Keratinocyte (primary cell): Measurements from ENCODE around the gene THRB. TPM values are rescaled to one million over a fixed set of nuclear protein-coding genes. Genes with fewer than 3 reads are reported as not detected.

Experiments used
- DNase-seq: peaks from one replicate; pipeline ENCODE4 v3.0.0-alpha.2; 2011; ENCODE audit warnings: low read depth, missing footprints, low spot score
- FAIRE-seq: peaks from 2 replicates; lab custom pipeline; 2011; peaks lifted over from hg19 to GRCh38; lab: Jason Lieb, UNC
- H2AFZ ChIP-seq: 2 replicates; pipeline ENCODE4 v1.6.0; 2012; ENCODE audit warnings: low read length, control low read depth, inconsistent platforms; ENCODE audit not compliant: control insufficient read depth
- H3K27ac ChIP-seq: 2 replicates; pipeline ENCODE4 v1.5.1; 2011; ENCODE audit warnings: low read length; ENCODE audit not compliant: control insufficient read depth, insufficient read depth
- H3K27me3 ChIP-seq: 3 replicates; pipeline ENCODE4 v1.6.0; 2011; ENCODE audit warnings: low read length; ENCODE audit not compliant: control insufficient read depth, insufficient read depth; ENCODE audit errors: extremely low read depth
- H3K36me3 ChIP-seq, 2 experiments: 2 replicates in 1 of 2; 3 replicates in 1 of 2; pipeline ENCODE4 v1.5.1; 2011; ENCODE audit warnings: low read length in 2 of 2, mild to moderate bottlenecking in 1 of 2; ENCODE audit not compliant: control insufficient read depth in 2 of 2, insufficient read depth in 2 of 2; ENCODE audit errors: extremely low read depth in 1 of 2
- H3K4me1 ChIP-seq: 3 replicates; pipeline ENCODE4 v1.5.1; 2011; ENCODE audit warnings: low read length; ENCODE audit not compliant: control insufficient read depth, insufficient read depth; ENCODE audit errors: extremely low read depth
- H3K4me2 ChIP-seq: 3 replicates; pipeline ENCODE4 v1.6.0; 2011; ENCODE audit warnings: low read depth, low read length; ENCODE audit not compliant: control insufficient read depth, insufficient read depth; ENCODE audit errors: extremely low read depth
- H3K4me3 ChIP-seq, 3 experiments: fragments of 200-600 bp in 1 of 3; sonication (generic) in 1 of 3; 2 replicates in 2 of 3; 3 replicates in 1 of 3; pipeline ENCODE4 v1.5.1; 2011 to 2016; ENCODE audit warnings: low read length in 3 of 3, mild to moderate bottlenecking in 3 of 3, control low read depth in 2 of 3, inconsistent platforms in 1 of 3, low read depth in 1 of 3, mixed read lengths in 1 of 3, mixed run types in 1 of 3, moderate library complexity in 1 of 3; ENCODE audit not compliant: control insufficient read depth in 2 of 3, insufficient read depth in 2 of 3; ENCODE audit errors: extremely low read depth in 1 of 3
- H3K79me2 ChIP-seq: 2 replicates; pipeline ENCODE4 v1.6.0; 2012; ENCODE audit warnings: low read length; ENCODE audit not compliant: control insufficient read depth, insufficient read depth
- H3K9ac ChIP-seq: 3 replicates; pipeline ENCODE4 v1.6.0; 2011; ENCODE audit warnings: low read length; ENCODE audit not compliant: control insufficient read depth, insufficient read depth; ENCODE audit errors: extremely low read depth
- H3K9me1 ChIP-seq: 3 replicates; pipeline ENCODE4 v1.6.0; 2011; ENCODE audit warnings: low read length; ENCODE audit not compliant: control insufficient read depth, insufficient read depth; ENCODE audit errors: extremely low read depth
- H3K9me3 ChIP-seq: 2 replicates; pipeline ENCODE4 v1.5.1; 2012; ENCODE audit warnings: low read depth, low read length; ENCODE audit not compliant: control insufficient read depth
- H4K20me1 ChIP-seq: 3 replicates; pipeline ENCODE4 v1.6.0; 2011; ENCODE audit warnings: low read length; ENCODE audit not compliant: control insufficient read depth, insufficient read depth; ENCODE audit errors: extremely low read depth
- CTCF ChIP-seq, 3 experiments: IDR thresholded peaks in 1 of 3; conservative IDR thresholded peaks in 1 of 3; optimal IDR thresholded peaks in 1 of 3; 2 replicates in 2 of 3; 3 replicates in 1 of 3; pipeline versions ENCODE3 to v1.5.1; 2011; ENCODE audit warnings: low read length in 3 of 3, mild to moderate bottlenecking in 3 of 3, moderate library complexity in 2 of 3, control low read depth in 1 of 3, inconsistent platforms in 1 of 3; ENCODE audit not compliant: insufficient read depth in 2 of 3; ENCODE audit errors: extremely low read depth in 1 of 3
- EZH2 ChIP-seq: IDR thresholded peaks from one replicate; pipeline ENCODE4 v1.6.1; 2012; ENCODE audit warnings: inconsistent platforms, mild to moderate bottlenecking, low read length, moderate library complexity
- dilution Hi-C: fragments of 300-500 bp; cut with MboI; formaldehyde crosslinking; loops from one replicate; pipeline ENCODE4 v1.7.0; 2020; ENCODE audit warnings: low sequenced_read_pairs; ENCODE audit not compliant: extremely low pct_ligation_motif_present
- polyA plus RNA-seq, 5 experiments: library from polyadenylated mRNA; depleted of rRNA in 3 of 5; stranded (reverse) in 3 of 5; stranded (forward) in 1 of 5; unstranded in 1 of 5; fragments of >200 nt; gene quantifications; 1 replicate in 1 of 5; 2 replicates in 3 of 5; 3 replicates in 1 of 5; pipeline versions ENCODE4 v1.2.1 to v1.2.3, GENCODE V29; 2011 to 2012; ENCODE audit warnings: missing spikeins in 2 of 5, low read depth in 1 of 5, low replicate concordance in 1 of 5

The THRB gene
- polyA plus RNA-seq, 1 donor (not counting 4 experiments of a cell fraction or from before 2014, with no cell fraction given): 2.6 TPM

- H2AFZ ChIP-seq: no peak overlapping the region
- no peaks in the 10 kb centered on the region for H3K9me1 ChIP-seq
- H3K36me3 ChIP-seq: no peaks in the 10 kb centered on the region
- H3K79me2 ChIP-seq: no peaks in the 10 kb centered on the region
- no peak for FAIRE-seq
- no peak overlapping the region for H3K4me3 ChIP-seq
- H3K4me2 ChIP-seq: no peak overlapping the region
- H3K9ac ChIP-seq: no peak overlapping the region
- no peaks in the 10 kb centered on the region for H3K4me1 ChIP-seq
- H3K9me3 ChIP-seq: no peaks in the 10 kb centered on the region
- dilution Hi-C loops: no loop called here
- TF ChIP-seq EZH2: no peak
- no peak for TF ChIP-seq CTCF (optimal IDR thresholded peaks at IDR 0.05 in 1 of 3, IDR thresholded peaks at IDR 0.05 in 1 of 3, conservative IDR thresholded peaks at IDR 0.05 in 1 of 3; ENCODE audit: extremely low read depth in 1 of 3, insufficient read depth in 2 of 3, low read length in 3 of 3)
- no peak overlapping the region for H3K27ac ChIP-seq
- no peaks in the 10 kb centered on the region for H3K27me3 ChIP-seq
- DNase-seq: no peak
- H4K20me1 ChIP-seq: no peaks in the 10 kb centered on the region
Measured at GRCh38 chr3:24198728-24199127, 295.9 kb downstream of the THRB start.

- H3K27ac ChIP-seq: no peak overlapping the region
- H2AFZ ChIP-seq: no peak overlapping the region
- H3K9me3 ChIP-seq: no peaks in the 10 kb centered on the region
- H3K4me2 ChIP-seq: no peak overlapping the region
- no peaks in the 10 kb centered on the region for H3K4me1 ChIP-seq
- dilution Hi-C loops: no loop called here
- H3K27me3 ChIP-seq: no peaks in the 10 kb centered on the region
- H3K79me2 ChIP-seq: no peaks in the 10 kb centered on the region
- H3K4me3 ChIP-seq: no peak overlapping the region
- H3K36me3 ChIP-seq: no peaks in the 10 kb centered on the region
- DNase-seq: no peak
- no peak for FAIRE-seq
- H4K20me1 ChIP-seq: no peaks in the 10 kb centered on the region
- H3K9me1 ChIP-seq: no peaks in the 10 kb centered on the region
- TF ChIP-seq CTCF (optimal IDR thresholded peaks at IDR 0.05 in 1 of 3, IDR thresholded peaks at IDR 0.05 in 1 of 3, conservative IDR thresholded peaks at IDR 0.05 in 1 of 3; ENCODE audit: extremely low read depth in 1 of 3, insufficient read depth in 2 of 3, low read length in 3 of 3): no peak
- no peak for TF ChIP-seq EZH2
- H3K9ac ChIP-seq: no peak overlapping the region
Measured at GRCh38 chr3:24197809-24198208, 296.8 kb downstream of the THRB start.
